GM12891 (cell line): ENCODE data around the gene SLC16A11.

Source experiments
- POLR2A ChIP-seq: IDR thresholded peaks from 2 replicates; pipeline ENCODE4 v1.6.1; 2011; ENCODE audit warnings: low read depth, low read length, control low read depth
- POLR2AphosphoS5 ChIP-seq: IDR thresholded peaks from 2 replicates; pipeline ENCODE4 v1.6.1; 2011; ENCODE audit warnings: low read depth, low read length, control low read depth
- POU2F2 ChIP-seq: IDR thresholded peaks from 2 replicates; pipeline ENCODE4 v1.6.1; 2011; ENCODE audit warnings: low read depth, mild to moderate bottlenecking, control low read depth, low read length, moderate library complexity
- SPI1 ChIP-seq: IDR thresholded peaks from 2 replicates; pipeline ENCODE4 v1.6.1; 2011; ENCODE audit warnings: low read depth, low read length, control low read depth
- TAF1 ChIP-seq: IDR thresholded peaks from 2 replicates; pipeline ENCODE4 v1.6.1; 2011; ENCODE audit warnings: low read depth, low read length, control low read depth

DNA sequence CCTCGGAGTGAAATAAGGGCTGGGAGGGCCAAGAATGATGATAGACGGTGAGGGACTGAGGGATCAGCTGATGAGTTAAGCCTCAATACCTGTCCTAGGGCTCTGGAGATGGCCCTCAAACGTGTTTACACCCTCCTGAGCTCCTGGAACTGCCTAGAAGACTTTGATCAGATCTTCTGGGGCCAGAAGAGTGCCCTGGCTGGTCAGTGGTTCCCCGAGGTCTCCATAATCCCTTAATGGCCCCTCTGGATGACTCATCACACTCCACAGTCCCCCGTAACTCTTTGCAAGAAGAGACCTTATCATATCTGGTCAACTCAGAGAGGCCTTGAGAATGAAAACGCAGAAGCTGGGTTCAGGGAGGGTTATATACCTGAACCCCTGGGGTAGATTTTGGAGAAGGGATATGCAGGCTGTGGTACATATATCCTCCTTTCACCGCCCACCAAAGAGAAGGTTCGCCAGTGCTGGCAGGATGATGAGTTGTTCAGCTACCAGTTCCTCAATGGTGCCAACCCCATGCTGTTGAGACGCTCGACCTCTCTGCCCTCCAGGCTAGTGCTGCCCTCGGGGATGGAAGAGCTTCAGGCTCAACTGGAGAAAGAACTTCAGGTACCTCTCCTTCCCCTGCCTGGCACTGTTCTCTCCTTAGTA is 44.9 kb downstream of the SLC16A11 start:
- no peak for TF ChIP-seq POLR2A
- TF ChIP-seq POLR2AphosphoS5 = no peak
- no peak for TF ChIP-seq TAF1
- TF ChIP-seq SPI1 = no peak
- TF ChIP-seq POU2F2 = no peak
